Suprapubic skin (tissue), 4 donors: Measurements from ENCODE around the gene IL1RL2. TPM values are rescaled to one million over a fixed set of nuclear protein-coding genes. Genes with fewer than 3 reads are reported as not detected.

Experiments
- DNase-seq, 2 donors: peaks; one replicate each; pipeline ENCODE4 v3.0.0-alpha.2; 2019; ENCODE audit warnings: low spot score in 2 of 2
- H3K27ac ChIP-seq: fragments of 200-600 bp; sonication (generic); one replicate; pipeline ENCODE4 v1.5.1; 2019
- H3K27me3 ChIP-seq: fragments of 200-600 bp; sonication (generic); one replicate; pipeline ENCODE4 v1.5.1; 2019
- H3K36me3 ChIP-seq: fragments of 200-600 bp; sonication (generic); one replicate; pipeline ENCODE4 v1.5.1; 2019
- H3K4me1 ChIP-seq: fragments of 200-600 bp; sonication (generic); one replicate; pipeline ENCODE4 v1.5.1; 2019
- H3K4me3 ChIP-seq: fragments of 200-600 bp; sonication (generic); one replicate; pipeline ENCODE4 v1.5.1; 2019; ENCODE audit warnings: mild to moderate bottlenecking
- H3K9me3 ChIP-seq: fragments of 200-600 bp; sonication (generic); one replicate; pipeline ENCODE4 v1.5.1; 2019
- EP300 ChIP-seq: sonication (generic); formaldehyde crosslinking; IDR thresholded peaks from one replicate; pipeline ENCODE4 v1.6.1; 2017; ENCODE audit warnings: antibody characterized with exemption
- POLR2A ChIP-seq, 2 donors: fragments of 450-650 bp; IDR thresholded peaks; one replicate each; pipeline ENCODE4 v1.6.1; 2017; ENCODE audit warnings: antibody characterized with exemption in 2 of 2, mild to moderate bottlenecking in 2 of 2, moderate library complexity in 2 of 2
- POLR2AphosphoS5 ChIP-seq, 3 donors: sonication (generic); formaldehyde crosslinking; IDR thresholded peaks; one replicate each; pipeline ENCODE4 v1.6.1; 2017; ENCODE audit warnings: antibody characterized with exemption in 3 of 3
- WGBS: methylation state at CpG from one replicate; pipeline ENCODE4 v1.1.5; 2018; 5-methylcytosine and 5-hydroxymethylcytosine counted together
- total RNA-seq, 4 donors: library from RNA; depleted of rRNA; stranded (reverse); fragments of >200 nt; gene quantifications; one replicate each; pipeline ENCODE4 v1.1.0, GENCODE V29; 2016
- TF ChIP-seq, protein P1 (sequence below), 2 donors: fragments of 200-600 bp in 1 of 2; fragments of 450-650 bp in 1 of 2; sonication (generic) in 1 of 2; IDR thresholded peaks; one replicate each; pipeline ENCODE4 v1.5.1; 2016 to 2019; ENCODE audit warnings: antibody characterized with exemption in 2 of 2, mild to moderate bottlenecking in 1 of 2, moderate library complexity in 1 of 2

Gene IL1RL2
- total RNA-seq, 4 donors from 2014 or later = 7.0 to 15.9 (median 12.0) TPM

- Histone ChIP-seq H3K36me3 (peaks cover 16% of the 10 kb centered on the region), H3K27ac (no peak overlapping the region), H3K4me1 (peaks cover 14% of the 10 kb centered on the region), H3K27me3 (no peaks in the 10 kb centered on the region), H3K9me3 (no peaks in the 10 kb centered on the region), H3K4me3 (no peak overlapping the region)
- no peak for DNase-seq
- TF ChIP-seq, protein P1, sequence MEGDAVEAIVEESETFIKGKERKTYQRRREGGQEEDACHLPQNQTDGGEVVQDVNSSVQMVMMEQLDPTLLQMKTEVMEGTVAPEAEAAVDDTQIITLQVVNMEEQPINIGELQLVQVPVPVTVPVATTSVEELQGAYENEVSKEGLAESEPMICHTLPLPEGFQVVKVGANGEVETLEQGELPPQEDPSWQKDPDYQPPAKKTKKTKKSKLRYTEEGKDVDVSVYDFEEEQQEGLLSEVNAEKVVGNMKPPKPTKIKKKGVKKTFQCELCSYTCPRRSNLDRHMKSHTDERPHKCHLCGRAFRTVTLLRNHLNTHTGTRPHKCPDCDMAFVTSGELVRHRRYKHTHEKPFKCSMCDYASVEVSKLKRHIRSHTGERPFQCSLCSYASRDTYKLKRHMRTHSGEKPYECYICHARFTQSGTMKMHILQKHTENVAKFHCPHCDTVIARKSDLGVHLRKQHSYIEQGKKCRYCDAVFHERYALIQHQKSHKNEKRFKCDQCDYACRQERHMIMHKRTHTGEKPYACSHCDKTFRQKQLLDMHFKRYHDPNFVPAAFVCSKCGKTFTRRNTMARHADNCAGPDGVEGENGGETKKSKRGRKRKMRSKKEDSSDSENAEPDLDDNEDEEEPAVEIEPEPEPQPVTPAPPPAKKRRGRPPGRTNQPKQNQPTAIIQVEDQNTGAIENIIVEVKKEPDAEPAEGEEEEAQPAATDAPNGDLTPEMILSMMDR (IDR thresholded peaks at IDR 0.05) = no peak
- TF ChIP-seq POLR2A (IDR thresholded peaks at IDR 0.05) (no peak), EP300 (no peak), POLR2AphosphoS5 (IDR thresholded peaks at IDR 0.05) (no peak)
- WGBS = 91% methylated on average over 5 of the region's 5 CpGs
These were observed 49.3 kb downstream of the IL1RL2 start for GRCh38 chr2:102236132-102236531.

GRCh38 chr2:102237176-102237575, 50.4 kb downstream of the IL1RL2 start:
- no peak overlapping the region for H3K27ac ChIP-seq
- peaks cover 16% of the 10 kb centered on the region for H3K36me3 ChIP-seq
- H3K27me3 ChIP-seq = no peaks in the 10 kb centered on the region
- peaks cover 16% of the 10 kb centered on the region for H3K4me1 ChIP-seq
- DNase-seq = no peak
- no peak overlapping the region for H3K4me3 ChIP-seq
- WGBS = 93% methylated on average over 11 of the region's 11 CpGs
- TF ChIP-seq POLR2A (IDR thresholded peaks at IDR 0.05) (no peak), EP300 (no peak), POLR2AphosphoS5 (IDR thresholded peaks at IDR 0.05) (no peak)
- TF ChIP-seq, protein P1 (IDR thresholded peaks at IDR 0.05) = no peak
- H3K9me3 ChIP-seq = no peaks in the 10 kb centered on the region

DNA sequence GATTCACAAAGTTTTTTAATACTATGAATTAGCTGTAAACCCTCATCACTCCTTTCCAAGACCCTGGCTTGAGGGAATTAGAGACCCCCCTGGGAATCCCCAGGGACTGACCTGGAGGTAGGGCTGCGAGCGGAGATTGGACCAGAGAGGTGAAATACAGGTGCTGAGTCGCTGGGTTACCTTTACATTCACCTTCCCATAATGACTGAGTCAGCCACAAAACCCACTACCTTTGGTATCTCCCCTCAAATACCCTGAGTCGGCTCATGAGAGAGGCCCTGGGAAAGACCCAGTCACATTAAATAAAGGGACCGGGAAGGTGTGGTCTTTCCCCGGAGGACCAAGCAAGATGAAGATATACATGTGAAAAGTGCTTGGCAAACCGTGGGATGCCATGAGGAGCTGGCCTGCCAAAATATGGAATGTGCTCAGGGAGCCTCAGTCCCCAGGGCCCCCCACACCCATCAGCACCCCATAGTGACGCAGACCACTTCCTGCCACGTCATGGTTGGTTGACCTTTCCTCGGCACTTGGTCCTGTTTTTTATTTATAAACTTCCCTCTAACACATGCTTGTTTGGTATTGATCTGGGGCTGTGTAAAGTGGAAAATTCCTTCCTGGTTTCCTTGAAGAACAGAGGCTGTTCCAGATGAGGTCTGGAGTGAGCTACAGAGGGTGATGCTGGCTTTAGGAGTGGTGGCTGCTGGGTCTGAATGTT, 51.4 kb downstream of the IL1RL2 start:
- Histone ChIP-seq H3K27ac (no peak overlapping the region), H3K27me3 (no peaks in the 10 kb centered on the region), H3K4me3 (no peak overlapping the region), H3K36me3 (peaks cover 16% of the 10 kb centered on the region), H3K4me1 (peaks cover 16% of the 10 kb centered on the region), H3K9me3 (no peaks in the 10 kb centered on the region)
- no peak for DNase-seq
- 76% methylated on average over 10 of the region's 10 CpGs for WGBS
- no peak for TF ChIP-seq EP300
- TF ChIP-seq, protein P1 (IDR thresholded peaks at IDR 0.05) = no peak
- no peak for TF ChIP-seq POLR2AphosphoS5 (IDR thresholded peaks at IDR 0.05)
- TF ChIP-seq POLR2A (IDR thresholded peaks at IDR 0.05) = no peak

GRCh38 chr2:102238778-102239177, 52.0 kb downstream of the IL1RL2 start:
- Histone ChIP-seq H3K36me3 (peaks cover 16% of the 10 kb centered on the region), H3K27ac (no peak overlapping the region), H3K27me3 (no peaks in the 10 kb centered on the region), H3K4me1 (peaks cover 16% of the 10 kb centered on the region), H3K9me3 (no peaks in the 10 kb centered on the region), H3K4me3 (no peak overlapping the region)
- DNase-seq = no peak
- 92% methylated on average over 2 of the region's 2 CpGs for WGBS
- TF ChIP-seq, protein P1 (IDR thresholded peaks at IDR 0.05) = no peak
- TF ChIP-seq POLR2AphosphoS5 (IDR thresholded peaks at IDR 0.05) = no peak
- TF ChIP-seq POLR2A (IDR thresholded peaks at IDR 0.05) = no peak
- no peak for TF ChIP-seq EP300

DNA sequence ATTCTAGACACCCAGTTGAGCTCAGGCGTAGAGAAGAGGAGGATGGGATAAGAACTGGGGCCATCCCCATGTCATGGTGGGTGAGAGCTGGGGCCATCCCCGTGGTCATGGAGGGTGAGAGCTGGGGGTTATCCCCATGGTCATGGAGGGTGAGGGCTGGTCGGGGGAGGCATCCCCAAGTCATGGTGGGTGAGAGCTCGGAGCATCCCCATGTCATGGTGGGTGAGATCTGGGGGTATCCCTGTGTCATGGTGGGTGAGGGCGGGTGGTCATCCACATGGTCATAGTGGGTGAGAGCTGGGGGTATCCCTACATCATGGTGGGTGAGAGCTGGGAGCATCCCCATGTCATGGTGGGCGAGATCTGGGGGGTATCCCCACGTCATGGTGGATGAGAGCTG, 52.5 kb downstream of the IL1RL2 start:
- TF ChIP-seq, protein P1 (IDR thresholded peaks at IDR 0.05) = no peak
- TF ChIP-seq POLR2AphosphoS5 (IDR thresholded peaks at IDR 0.05) (no peak), POLR2A (IDR thresholded peaks at IDR 0.05) (no peak), EP300 (no peak)
- no peaks in the 10 kb centered on the region for H3K27me3 ChIP-seq
- peaks cover 16% of the 10 kb centered on the region for H3K4me1 ChIP-seq
- 94% methylated on average over 7 of the region's 7 CpGs for WGBS
- H3K27ac ChIP-seq = no peak overlapping the region
- H3K36me3 ChIP-seq = peaks cover 16% of the 10 kb centered on the region
- H3K9me3 ChIP-seq = no peaks in the 10 kb centered on the region
- H3K4me3 ChIP-seq = no peak overlapping the region
- DNase-seq = no peak
